ENCODE data around the gene PIAS4. TPM values are rescaled to one million over a fixed set of nuclear protein-coding genes. Genes with fewer than 3 reads are reported as not detected.

Gene PIAS4
- total RNA-seq, 1 donor from 2014 or later = 56.3 TPM

DNA sequence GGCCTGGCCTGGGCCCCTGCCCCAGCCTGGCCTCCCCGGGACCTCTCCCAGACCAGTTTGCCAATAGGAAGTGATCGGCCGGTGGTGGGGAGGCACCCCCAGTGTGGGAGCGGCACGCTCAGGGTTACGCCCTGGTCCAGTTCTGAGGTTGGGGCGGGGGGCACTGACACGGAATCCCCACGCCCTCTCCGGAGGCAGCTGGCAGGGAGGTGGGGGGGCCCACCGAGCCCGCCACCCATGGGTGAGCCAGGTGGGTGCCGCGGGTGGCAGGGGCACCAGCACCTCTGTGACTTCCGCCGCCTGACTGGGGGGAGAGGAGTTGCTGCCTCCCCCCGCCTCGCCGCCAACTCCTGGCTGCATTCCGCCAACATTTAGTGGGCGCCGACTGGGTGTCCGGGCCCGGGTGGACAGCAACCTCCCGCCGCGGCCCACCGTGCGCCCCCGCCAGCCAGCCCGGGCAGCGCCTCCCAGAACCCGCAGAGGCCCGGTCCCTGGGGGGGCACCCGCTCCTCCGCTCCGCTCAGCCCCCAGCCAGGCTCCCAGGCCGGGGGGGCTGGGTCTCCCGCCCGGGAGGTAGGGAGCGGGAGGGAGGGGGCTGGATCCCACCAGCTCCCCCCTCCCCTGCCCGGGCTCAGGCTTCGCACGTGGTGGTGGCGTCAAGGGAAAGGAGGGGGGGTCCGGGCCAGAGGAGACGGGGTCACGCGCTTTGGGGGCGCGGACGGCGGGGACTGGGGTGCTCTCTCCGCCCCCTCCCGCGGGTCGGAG lies 57.1 kb downstream of the PIAS4 start:
- H3K4me1 Mint-ChIP-seq (ENCODE audit: low read depth) = peaks cover 2% of the 10 kb centered on the region
- no peaks in the 10 kb centered on the region for H3K9me3 Mint-ChIP-seq (ENCODE audit: low read depth)
- no peak overlapping the region for H3K27ac Mint-ChIP-seq
- TF ChIP-seq, protein P1, sequence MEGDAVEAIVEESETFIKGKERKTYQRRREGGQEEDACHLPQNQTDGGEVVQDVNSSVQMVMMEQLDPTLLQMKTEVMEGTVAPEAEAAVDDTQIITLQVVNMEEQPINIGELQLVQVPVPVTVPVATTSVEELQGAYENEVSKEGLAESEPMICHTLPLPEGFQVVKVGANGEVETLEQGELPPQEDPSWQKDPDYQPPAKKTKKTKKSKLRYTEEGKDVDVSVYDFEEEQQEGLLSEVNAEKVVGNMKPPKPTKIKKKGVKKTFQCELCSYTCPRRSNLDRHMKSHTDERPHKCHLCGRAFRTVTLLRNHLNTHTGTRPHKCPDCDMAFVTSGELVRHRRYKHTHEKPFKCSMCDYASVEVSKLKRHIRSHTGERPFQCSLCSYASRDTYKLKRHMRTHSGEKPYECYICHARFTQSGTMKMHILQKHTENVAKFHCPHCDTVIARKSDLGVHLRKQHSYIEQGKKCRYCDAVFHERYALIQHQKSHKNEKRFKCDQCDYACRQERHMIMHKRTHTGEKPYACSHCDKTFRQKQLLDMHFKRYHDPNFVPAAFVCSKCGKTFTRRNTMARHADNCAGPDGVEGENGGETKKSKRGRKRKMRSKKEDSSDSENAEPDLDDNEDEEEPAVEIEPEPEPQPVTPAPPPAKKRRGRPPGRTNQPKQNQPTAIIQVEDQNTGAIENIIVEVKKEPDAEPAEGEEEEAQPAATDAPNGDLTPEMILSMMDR (IDR thresholded peaks at IDR 0.05; ENCODE audit: unreplicated experiment) = no peak
- H3K4me3 Mint-ChIP-seq (ENCODE audit: low read depth) = peak overlapping the region; percentile 69
- no peak for DNase-seq (ENCODE audit: low spot score, unreplicated experiment)
- H3K27me3 Mint-ChIP-seq = peaks cover 15% of the 10 kb centered on the region
- no peaks in the 10 kb centered on the region for H3K36me3 Mint-ChIP-seq (ENCODE audit: insufficient read depth)

DNA sequence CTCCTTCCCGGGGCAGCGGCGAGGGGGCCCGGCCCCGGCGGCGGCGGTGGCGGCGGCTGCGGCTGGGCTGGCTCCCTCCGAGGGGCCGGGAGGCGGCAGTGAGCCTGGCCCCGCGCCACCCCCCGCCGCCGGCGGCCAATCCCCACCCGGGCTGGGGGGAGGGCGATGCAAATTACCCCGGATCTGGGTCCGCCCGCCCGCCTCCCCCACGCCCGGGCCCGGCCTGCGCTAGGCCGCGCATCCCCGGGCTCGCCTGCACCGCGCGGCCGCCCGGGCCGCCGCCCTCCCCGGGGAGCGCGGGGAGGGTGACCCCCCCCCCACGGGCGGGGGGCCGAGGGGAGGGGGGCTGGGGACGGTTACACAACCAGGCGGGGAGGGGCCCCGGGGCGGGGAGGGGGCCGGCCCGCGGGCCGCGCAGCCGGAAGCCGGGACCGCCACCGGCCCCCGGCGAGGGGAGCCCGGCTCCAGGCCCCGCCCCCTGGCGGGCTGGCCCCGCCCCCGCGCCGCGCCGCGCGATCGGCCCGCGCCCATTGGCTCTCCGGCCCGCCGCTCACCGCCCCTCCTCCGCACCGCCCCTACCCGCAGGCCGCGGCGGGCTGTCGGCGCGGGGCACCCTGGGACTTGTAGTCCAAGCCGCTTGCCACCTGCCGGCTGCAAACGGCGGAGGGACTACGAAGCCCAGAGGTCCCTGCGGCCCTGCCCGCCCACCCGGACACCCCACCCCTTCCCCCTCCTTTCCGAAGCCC lies 58.1 kb downstream of the PIAS4 start:
- Mint-ChIP-seq H3K9me3 (ENCODE audit: low read depth) (no peaks in the 10 kb centered on the region), H3K27ac (no peak overlapping the region), H3K27me3 (peaks cover 17% of the 10 kb centered on the region), H3K36me3 (ENCODE audit: insufficient read depth) (no peaks in the 10 kb centered on the region), H3K4me3 (ENCODE audit: low read depth) (peak overlapping the region; percentile 65), H3K4me1 (ENCODE audit: low read depth) (peaks cover 2% of the 10 kb centered on the region)
- TF ChIP-seq, protein P1 (IDR thresholded peaks at IDR 0.05; ENCODE audit: unreplicated experiment) = no peak
- DNase-seq (ENCODE audit: low spot score, unreplicated experiment) = peak; percentile 96

DNA sequence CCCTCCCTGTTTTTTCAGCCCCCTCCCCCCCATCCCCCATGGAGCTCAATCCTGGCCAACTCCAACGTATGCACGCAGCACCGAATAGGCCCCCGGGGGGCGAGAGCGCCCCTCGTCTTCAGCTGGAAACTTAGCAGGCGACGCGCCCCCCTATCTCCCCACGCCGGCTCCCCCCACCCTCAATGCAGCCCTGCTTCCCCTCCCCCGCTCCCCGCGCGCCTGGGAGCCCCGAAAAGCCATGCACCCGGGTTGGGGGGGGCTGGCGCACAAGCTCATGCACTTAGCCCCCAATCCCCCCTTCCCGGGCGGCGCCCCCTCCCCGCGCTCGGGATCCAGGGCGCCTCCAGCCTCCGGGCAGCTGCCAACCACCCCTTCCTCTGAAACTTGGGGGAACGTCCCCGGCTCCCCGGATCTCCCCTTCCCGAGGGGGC lies 58.7 kb downstream of the PIAS4 start:
- DNase-seq (ENCODE audit: low spot score, unreplicated experiment) = no peak
- H3K4me1 Mint-ChIP-seq (ENCODE audit: low read depth) = peaks cover 2% of the 10 kb centered on the region
- no peaks in the 10 kb centered on the region for H3K9me3 Mint-ChIP-seq (ENCODE audit: low read depth)
- H3K4me3 Mint-ChIP-seq (ENCODE audit: low read depth) = peak overlapping the region; percentile 65
- peaks cover 17% of the 10 kb centered on the region for H3K27me3 Mint-ChIP-seq
- H3K27ac Mint-ChIP-seq = no peak overlapping the region
- TF ChIP-seq, protein P1 (IDR thresholded peaks at IDR 0.05; ENCODE audit: unreplicated experiment) = no peak
- H3K36me3 Mint-ChIP-seq (ENCODE audit: insufficient read depth) = no peaks in the 10 kb centered on the region

DNA sequence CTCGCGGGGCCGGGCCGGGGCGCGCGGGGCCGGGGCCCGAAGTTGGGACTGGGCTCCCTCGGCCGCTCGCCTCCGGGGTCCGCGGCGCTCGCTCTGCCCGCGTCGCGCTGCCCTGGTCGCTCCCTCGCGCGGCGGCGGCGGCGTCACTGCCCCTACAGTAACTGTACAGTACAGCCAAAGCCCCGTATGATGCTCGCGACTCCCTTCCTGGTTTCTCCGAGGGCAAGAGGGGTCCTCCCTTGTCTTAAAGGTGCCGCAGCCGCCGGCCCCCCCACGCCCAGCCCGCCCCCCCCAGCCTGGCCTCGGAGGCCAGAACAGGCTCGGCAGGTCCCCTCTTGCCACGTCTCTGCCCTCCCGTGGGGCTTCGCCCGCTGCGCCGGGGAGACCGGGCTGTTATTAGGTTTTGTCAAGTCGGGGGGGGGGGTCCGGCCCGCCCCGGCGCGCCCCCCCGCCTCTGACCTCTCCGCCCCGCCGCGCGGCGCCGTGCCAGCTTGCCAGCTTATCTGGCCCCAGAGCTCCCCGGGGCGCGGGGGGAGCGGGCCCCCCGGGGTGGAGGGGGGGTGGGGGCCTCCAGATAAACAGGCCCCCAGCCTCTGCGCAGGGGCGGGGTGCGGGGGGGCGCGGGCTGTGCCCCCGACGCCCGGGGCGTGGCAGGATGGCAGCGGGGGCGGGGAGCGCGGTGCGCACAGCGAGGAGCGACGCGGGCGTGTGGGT lies 59.3 kb downstream of the PIAS4 start, which contains the start of gene ZBTB7A:
Gene ZBTB7A (minus strand): TSS at position 218 of the 714 bp plus-strand sequence. CDS start 11,667 bp downstream, outside the sequence.
- Mint-ChIP-seq H3K27ac (no peak within 1 kb of the TSS), H3K4me3 (ENCODE audit: low read depth) (peak within 1 kb of the TSS; percentile 69), H3K27me3 (peaks cover 17% of the 10 kb centered on the region), H3K9me3 (ENCODE audit: low read depth) (no peaks in the 10 kb centered on the region), H3K36me3 (ENCODE audit: insufficient read depth) (no peaks in the 10 kb centered on the region), H3K4me1 (ENCODE audit: low read depth) (peaks cover 2% of the 10 kb centered on the region)
- no peak for DNase-seq (ENCODE audit: low spot score, unreplicated experiment)
- TF ChIP-seq, protein P1 (IDR thresholded peaks at IDR 0.05; ENCODE audit: unreplicated experiment) = no peak

Data from progenitor cell of endocrine pancreas (in vitro differentiated cells).